CD1c-positive myeloid dendritic cell (primary cell): ENCODE measurements around the gene ZBTB5.
A peak's percentile ranks its signal among the peaks of the same experiment; 100 is the strongest.
"Not testable (repeated sequence)": the region's sequence is repeated elsewhere in the genome, so short reads cannot be mapped to it uniquely, and the experiment has no call there.

ENCODE experiments used
- DNase-seq: peaks from one replicate; pipeline ENCODE4 v3.0.0-alpha.2; 2016; ENCODE audit errors: extremely low spot score

Gene ZBTB5, protein sequence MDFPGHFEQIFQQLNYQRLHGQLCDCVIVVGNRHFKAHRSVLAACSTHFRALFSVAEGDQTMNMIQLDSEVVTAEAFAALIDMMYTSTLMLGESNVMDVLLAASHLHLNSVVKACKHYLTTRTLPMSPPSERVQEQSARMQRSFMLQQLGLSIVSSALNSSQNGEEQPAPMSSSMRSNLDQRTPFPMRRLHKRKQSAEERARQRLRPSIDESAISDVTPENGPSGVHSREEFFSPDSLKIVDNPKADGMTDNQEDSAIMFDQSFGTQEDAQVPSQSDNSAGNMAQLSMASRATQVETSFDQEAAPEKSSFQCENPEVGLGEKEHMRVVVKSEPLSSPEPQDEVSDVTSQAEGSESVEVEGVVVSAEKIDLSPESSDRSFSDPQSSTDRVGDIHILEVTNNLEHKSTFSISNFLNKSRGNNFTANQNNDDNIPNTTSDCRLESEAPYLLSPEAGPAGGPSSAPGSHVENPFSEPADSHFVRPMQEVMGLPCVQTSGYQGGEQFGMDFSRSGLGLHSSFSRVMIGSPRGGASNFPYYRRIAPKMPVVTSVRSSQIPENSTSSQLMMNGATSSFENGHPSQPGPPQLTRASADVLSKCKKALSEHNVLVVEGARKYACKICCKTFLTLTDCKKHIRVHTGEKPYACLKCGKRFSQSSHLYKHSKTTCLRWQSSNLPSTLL

DNA sequence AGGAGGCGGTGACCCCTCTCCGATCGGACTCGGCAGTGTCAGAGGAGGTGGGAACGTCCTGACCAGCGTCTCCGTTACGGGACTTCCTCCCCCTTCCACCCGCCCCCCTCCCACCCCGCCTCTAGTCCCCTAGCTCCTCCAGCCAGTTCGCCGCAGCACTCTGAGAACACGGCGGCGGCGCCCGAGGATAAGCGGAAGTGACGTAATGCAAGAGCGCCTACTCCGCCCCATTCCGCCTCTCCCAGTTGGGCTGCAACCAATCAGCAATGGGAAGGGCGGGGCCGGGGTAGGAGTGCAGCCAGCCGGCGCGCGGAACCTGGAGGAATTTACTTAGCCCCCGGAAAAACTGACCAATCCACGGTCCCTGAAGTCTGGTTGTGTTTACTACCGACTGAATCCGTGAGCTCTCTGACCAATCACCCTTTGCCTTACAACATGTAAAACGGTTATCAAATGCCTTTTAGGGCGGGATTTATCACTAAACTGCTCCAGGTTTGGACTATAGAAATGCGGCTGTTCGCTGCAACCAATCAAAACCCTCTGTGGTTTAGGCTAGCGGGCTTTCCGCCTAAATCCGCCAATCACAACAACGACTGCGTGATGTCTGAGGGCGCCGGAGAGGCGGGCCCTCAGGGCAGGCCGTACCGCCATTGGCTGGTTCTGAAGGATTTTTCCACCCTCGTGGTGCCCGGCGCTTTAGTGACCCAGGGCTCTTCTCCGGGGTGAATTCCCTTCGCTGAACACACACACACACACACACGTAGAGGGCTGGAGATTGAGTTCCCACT, at the start of gene ZBTB5:
Gene ZBTB5, minus strand, starts transcription at position 202 of the 788 bp plus-strand sequence. CDS start 22,899 bp downstream, outside the sequence.
- DNase-seq, result peak; percentile 100

GRCh38 chr9:37514999-37515398, 49.7 kb upstream of the ZBTB5 start:
- no peak for DNase-seq

- not testable (repeated sequence) for DNase-seq
Measured at GRCh38 chr9:37514415-37514814, 49.2 kb upstream of the ZBTB5 start.

- peak; percentile 2 for DNase-seq
Measured at GRCh38 chr9:37512437-37512836, 47.2 kb upstream of the ZBTB5 start.

- DNase-seq, result no peak
Measured at GRCh38 chr9:37511016-37512010, 46.1 kb upstream of the ZBTB5 start.

- DNase-seq, result not testable (repeated sequence)
Measured at GRCh38 chr9:37510053-37510452, 44.8 kb upstream of the ZBTB5 start.

DNA sequence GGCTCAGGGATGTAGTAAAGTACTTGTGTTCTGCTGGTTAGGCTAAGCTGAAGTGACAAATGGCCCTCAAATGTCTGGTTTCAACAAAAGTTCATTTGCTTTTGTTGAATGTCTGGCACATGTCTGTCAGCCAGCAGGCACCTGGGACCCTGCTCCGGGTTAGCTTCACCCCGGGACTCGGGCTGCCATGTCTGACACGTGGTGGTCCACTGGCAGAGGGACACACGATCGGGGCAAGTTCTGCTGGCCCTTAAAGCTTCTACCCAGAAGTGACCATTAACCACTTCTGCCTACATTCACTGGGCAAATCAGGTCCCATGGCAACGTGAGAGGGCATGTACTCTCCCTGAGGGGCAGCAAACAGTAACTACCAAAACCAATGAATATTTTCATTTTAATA, 44.3 kb upstream of the ZBTB5 start:
- DNase-seq, result no peak

DNA sequence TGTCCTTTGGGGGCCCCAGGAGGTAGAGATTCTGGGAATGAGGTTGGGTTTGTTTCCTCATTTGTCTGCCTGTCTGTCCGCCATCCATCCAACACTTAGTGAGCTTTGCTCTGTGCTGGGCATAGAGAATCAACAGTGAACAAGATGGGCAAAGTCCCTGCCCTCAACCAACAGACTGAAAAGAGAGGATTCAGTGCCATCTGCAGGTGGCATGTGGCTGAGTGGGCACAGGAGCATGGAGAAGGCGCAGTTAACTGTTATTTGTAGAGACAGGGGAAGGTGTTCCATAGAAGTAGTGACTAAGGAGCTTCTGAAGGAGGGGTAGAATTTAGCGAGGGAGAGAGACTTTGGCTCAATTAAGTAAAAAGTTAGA, 43.6 kb upstream of the ZBTB5 start:
- no peak for DNase-seq

DNA sequence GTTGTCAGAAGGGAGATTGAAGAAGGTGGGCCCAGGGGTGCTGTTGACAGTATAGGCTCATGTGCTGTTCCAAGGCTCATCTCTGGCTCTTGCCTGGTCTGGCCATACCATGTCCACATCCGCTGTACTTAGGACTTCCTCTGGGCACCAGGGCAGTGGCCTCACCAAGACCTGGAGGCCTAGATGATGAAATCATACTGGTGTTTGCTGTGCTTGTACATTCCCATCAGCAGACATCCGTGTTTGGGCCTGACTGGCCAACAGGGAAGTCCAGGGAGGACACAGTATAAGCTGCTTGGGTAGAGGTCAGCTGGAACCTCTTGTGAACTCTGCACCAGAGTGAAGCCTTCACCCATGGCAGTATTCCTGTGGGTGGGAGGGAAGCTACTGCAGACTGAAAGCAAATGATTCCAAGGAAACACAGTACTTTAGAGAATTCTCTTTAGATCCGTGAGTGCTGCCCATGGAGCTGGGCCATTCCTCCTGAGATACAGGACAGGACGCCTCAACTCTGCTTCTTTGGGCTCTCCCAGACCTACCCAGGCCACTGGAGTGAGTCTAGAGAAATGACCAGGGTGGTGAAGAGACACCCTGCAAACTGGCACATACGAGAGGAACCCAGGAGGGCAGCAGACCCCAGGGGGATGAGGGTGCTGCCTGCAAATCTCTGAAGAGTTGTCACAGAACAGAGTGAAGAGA, 43.0 kb upstream of the ZBTB5 start:
- no peak for DNase-seq

DNA sequence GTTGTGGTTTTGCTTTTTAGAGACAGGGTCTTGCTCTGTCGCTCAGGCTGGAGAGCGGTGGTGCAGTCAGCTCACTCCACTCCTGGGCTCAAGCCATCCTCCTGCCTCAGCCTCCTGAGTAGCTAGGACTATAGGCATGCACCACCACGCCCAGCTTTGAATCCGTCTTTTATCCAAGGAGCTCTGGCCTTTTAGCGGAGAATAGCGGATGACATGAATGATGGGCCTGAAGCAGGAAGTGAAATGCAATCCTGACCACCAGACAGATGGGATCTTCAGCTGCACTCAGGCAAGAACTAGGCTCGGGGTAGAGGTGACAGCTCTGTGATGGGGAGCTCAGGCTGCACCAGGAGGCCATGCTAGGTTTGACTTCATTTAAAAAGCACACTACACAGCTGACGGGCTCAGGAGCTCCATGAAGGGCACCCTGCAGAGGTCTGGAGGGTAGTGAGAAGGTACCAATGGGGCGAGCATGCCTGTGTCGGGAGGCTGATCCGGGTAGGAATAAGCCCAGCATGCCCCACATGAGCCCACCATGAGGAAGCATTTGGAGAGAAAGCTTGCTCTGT, 42.4 kb upstream of the ZBTB5 start:
- DNase-seq, result no peak

- DNase-seq, result no peak
Measured at GRCh38 chr9:37504605-37505004, 39.4 kb upstream of the ZBTB5 start.

GRCh38 chr9:37503736-37504135, 38.5 kb upstream of the ZBTB5 start:
- DNase-seq, result peak; percentile 10

DNA sequence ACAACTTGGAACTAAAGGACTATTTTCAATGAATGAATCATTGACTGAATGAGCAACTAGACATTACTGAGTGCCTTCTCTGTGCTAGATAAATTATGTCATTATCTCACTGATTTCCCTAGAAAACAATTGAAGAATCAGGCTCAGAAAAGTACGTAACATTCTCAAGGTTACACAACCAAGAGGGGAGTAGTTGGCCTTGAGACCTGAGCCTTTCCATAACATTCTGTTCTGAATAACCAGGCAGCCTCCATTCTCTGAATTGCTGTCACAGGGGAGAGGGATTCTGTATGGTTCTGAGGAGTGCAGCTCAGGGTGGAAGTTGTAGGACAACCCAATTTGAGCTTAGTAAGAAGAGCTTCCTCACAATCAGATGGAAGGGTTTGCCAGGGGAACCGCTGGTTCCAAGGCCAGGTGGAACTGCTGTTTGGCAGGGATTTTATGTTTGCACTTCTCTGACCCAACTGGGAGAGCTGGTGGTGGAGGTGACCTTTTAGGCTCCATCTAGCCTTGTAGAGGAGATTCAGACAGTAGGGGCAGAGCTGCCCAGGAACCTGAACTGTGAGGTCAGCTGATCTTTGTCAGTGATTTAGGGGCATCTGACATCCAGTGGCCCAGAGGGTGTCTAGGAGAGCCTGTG, 36.8 kb upstream of the ZBTB5 start:
- DNase-seq, result no peak

GRCh38 chr9:37499297-37499696, 34.0 kb upstream of the ZBTB5 start:
- no peak for DNase-seq

DNA sequence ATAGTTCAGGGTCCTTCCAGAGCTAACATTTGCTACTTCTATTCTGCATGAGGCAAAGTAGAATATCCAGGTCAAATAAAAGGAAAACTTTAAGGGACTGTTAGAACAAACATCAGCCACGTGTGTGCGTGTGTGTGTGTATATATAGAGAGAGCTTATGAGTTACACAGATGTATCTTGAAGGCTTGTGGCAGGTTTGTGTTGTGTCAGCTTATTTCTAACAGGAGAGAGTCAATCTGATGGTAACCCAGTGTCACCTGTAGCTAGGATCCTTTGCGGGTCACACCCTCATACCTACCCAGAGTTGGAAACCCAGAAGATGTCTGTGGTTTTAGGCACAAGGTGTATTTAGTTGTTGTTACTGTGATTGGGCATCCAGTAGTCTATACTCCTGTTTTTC, 33.2 kb upstream of the ZBTB5 start:
- DNase-seq, result no peak

DNA sequence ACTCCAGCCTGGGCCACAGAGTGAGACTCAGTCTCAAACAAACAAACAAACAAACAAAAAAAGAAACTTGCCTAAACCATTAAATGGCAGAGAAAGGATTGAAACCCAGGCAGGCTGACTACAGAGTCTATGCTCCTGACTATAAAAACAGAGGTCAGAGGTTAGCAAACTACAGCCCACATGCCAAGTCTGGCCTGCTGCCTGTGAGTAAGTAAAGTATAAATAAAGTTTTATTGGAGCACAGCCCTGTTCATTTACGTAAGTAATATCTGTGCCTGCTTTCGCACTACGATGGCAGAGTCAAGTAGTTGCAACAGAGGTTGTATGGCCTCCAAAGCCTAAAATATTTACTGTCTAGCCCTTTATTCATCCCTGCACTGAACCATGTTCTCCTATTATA, 32.1 kb upstream of the ZBTB5 start:
- no peak for DNase-seq

DNA sequence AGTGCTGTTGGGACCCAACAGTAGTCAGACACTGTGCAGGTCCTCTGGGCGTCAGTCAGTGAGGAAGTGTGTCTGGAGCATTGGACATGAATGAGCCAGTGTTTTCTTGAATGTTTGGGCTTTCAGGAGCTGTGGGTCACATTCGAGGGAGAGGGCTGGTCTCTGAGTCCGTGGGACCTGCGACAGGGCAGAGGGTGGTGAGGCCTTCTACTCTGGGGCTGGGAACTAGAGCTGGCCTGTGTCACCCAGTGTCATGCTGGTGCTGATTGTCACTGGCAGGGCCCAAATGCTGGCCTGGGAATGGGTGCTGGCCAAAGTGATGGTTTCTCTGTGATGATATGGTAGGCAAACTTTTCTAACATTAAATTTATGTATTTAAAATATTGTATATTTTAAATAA, 30.8 kb upstream of the ZBTB5 start:
- DNase-seq, result no peak

- no peak for DNase-seq
Measured at GRCh38 chr9:37495571-37495970, 30.3 kb upstream of the ZBTB5 start.

- no peak for DNase-seq
Measured at GRCh38 chr9:37491939-37492338, 26.7 kb upstream of the ZBTB5 start.
